Activated T-helper 17 cell treated with anti-CD3 and anti-CD28 coated beads, Interleukin-2, amount 50 U/mL, for 72 hours (primary cell): Measurements from ENCODE around the gene KIAA1671. TPM values are rescaled to one million over a fixed set of nuclear protein-coding genes. Genes with fewer than 3 reads are reported as not detected.

Experiments
- ATAC-seq: fragments of 150-1000 bp; cut with Tn5 transposase; replicated peaks from 2 replicates; pipeline ENCODE4 v1.10.0; 2021; ENCODE audit warnings: mild to moderate bottlenecking, moderate library complexity
- H3K27ac Mint-ChIP-seq: one replicate; pipeline ENCODE4 v1.8.0; 2022; ENCODE audit warnings: mixed read lengths
- H3K27me3 Mint-ChIP-seq: one replicate; pipeline ENCODE4 v1.8.0; 2022; ENCODE audit warnings: mixed read lengths
- H3K36me3 Mint-ChIP-seq: one replicate; pipeline ENCODE4 v1.8.0; 2022; ENCODE audit warnings: low read depth, mild to moderate bottlenecking, mixed read lengths
- H3K4me1 Mint-ChIP-seq: one replicate; pipeline ENCODE4 v1.8.0; 2022; ENCODE audit warnings: mixed read lengths
- H3K4me3 Mint-ChIP-seq: one replicate; pipeline ENCODE4 v1.8.0; 2022; ENCODE audit warnings: mild to moderate bottlenecking, mixed read lengths
- H3K9me3 Mint-ChIP-seq: one replicate; pipeline ENCODE4 v1.8.0; 2022; ENCODE audit warnings: mixed read lengths
- total RNA-seq, 2 donors: library from RNA; stranded (reverse); gene quantifications; one replicate each; pipeline ENCODE4 v1.2.3, GENCODE V29; 2022

The KIAA1671 gene
- total RNA-seq, 2 donors from 2014 or later = 5.9 to 6.0 TPM

GRCh38 chr22:25131198-25131887 is 178.8 kb downstream of the KIAA1671 start:
- Mint-ChIP-seq H3K27me3 (no peaks in the 10 kb centered on the region), H3K9me3 (no peaks in the 10 kb centered on the region), H3K36me3 (no peaks in the 10 kb centered on the region), H3K4me3 (no peak overlapping the region), H3K4me1 (no peaks in the 10 kb centered on the region), H3K27ac (no peak overlapping the region)
- no peak for ATAC-seq

GRCh38 chr22:25134028-25134427 is 181.5 kb downstream of the KIAA1671 start:
- Mint-ChIP-seq H3K4me1 (no peaks in the 10 kb centered on the region), H3K27me3 (no peaks in the 10 kb centered on the region), H3K27ac (no peak overlapping the region), H3K4me3 (no peak overlapping the region), H3K9me3 (no peaks in the 10 kb centered on the region), H3K36me3 (no peaks in the 10 kb centered on the region)
- ATAC-seq = no peak

GRCh38 chr22:25134451-25134850 is 181.9 kb downstream of the KIAA1671 start:
- H3K27me3 Mint-ChIP-seq = no peaks in the 10 kb centered on the region
- no peak for ATAC-seq
- H3K9me3 Mint-ChIP-seq = no peaks in the 10 kb centered on the region
- H3K4me1 Mint-ChIP-seq = no peaks in the 10 kb centered on the region
- H3K36me3 Mint-ChIP-seq = no peaks in the 10 kb centered on the region
- no peak overlapping the region for H3K4me3 Mint-ChIP-seq
- no peak overlapping the region for H3K27ac Mint-ChIP-seq

- Mint-ChIP-seq H3K4me3 (no peak overlapping the region), H3K27me3 (no peaks in the 10 kb centered on the region), H3K4me1 (no peaks in the 10 kb centered on the region), H3K9me3 (no peaks in the 10 kb centered on the region), H3K36me3 (no peaks in the 10 kb centered on the region), H3K27ac (no peak overlapping the region)
- no peak for ATAC-seq
These were observed 184.5 kb downstream of the KIAA1671 start for GRCh38 chr22:25136953-25137576.

GRCh38 chr22:25137577-25138525 is 185.3 kb downstream of the KIAA1671 start:
- Mint-ChIP-seq H3K4me3 (no peak overlapping the region), H3K27me3 (no peaks in the 10 kb centered on the region), H3K27ac (no peak overlapping the region), H3K4me1 (no peaks in the 10 kb centered on the region), H3K36me3 (no peaks in the 10 kb centered on the region), H3K9me3 (no peaks in the 10 kb centered on the region)
- no peak for ATAC-seq

- Mint-ChIP-seq H3K36me3 (no peaks in the 10 kb centered on the region), H3K27me3 (no peaks in the 10 kb centered on the region), H3K4me3 (no peak overlapping the region), H3K4me1 (no peaks in the 10 kb centered on the region), H3K27ac (no peak overlapping the region), H3K9me3 (no peaks in the 10 kb centered on the region)
- ATAC-seq = no peak
These were observed 186.5 kb downstream of the KIAA1671 start for GRCh38 chr22:25139062-25139461.

GRCh38 chr22:25142102-25142501 is 189.6 kb downstream of the KIAA1671 start:
- H3K4me3 Mint-ChIP-seq = no peak overlapping the region
- no peaks in the 10 kb centered on the region for H3K4me1 Mint-ChIP-seq
- no peak for ATAC-seq
- no peaks in the 10 kb centered on the region for H3K27me3 Mint-ChIP-seq
- H3K9me3 Mint-ChIP-seq = no peaks in the 10 kb centered on the region
- no peak overlapping the region for H3K27ac Mint-ChIP-seq
- no peaks in the 10 kb centered on the region for H3K36me3 Mint-ChIP-seq

GRCh38 chr22:25143156-25144076 is 190.9 kb downstream of the KIAA1671 start:
- no peaks in the 10 kb centered on the region for H3K4me1 Mint-ChIP-seq
- no peak overlapping the region for H3K27ac Mint-ChIP-seq
- ATAC-seq = no peak
- no peak overlapping the region for H3K4me3 Mint-ChIP-seq
- no peaks in the 10 kb centered on the region for H3K9me3 Mint-ChIP-seq
- no peaks in the 10 kb centered on the region for H3K36me3 Mint-ChIP-seq
- no peaks in the 10 kb centered on the region for H3K27me3 Mint-ChIP-seq

- Mint-ChIP-seq H3K9me3 (no peaks in the 10 kb centered on the region), H3K27me3 (no peaks in the 10 kb centered on the region), H3K4me3 (no peak overlapping the region), H3K27ac (no peak overlapping the region), H3K4me1 (no peaks in the 10 kb centered on the region), H3K36me3 (no peaks in the 10 kb centered on the region)
- no peak for ATAC-seq
These were observed 192.0 kb downstream of the KIAA1671 start for GRCh38 chr22:25144522-25144921.

GRCh38 chr22:25146307-25146706 is 193.8 kb downstream of the KIAA1671 start:
- Mint-ChIP-seq H3K27ac (no peak overlapping the region), H3K4me1 (no peaks in the 10 kb centered on the region), H3K9me3 (no peaks in the 10 kb centered on the region), H3K36me3 (no peaks in the 10 kb centered on the region), H3K4me3 (no peak overlapping the region), H3K27me3 (no peaks in the 10 kb centered on the region)
- no peak for ATAC-seq

- no peak for ATAC-seq
- H3K27me3 Mint-ChIP-seq = no peaks in the 10 kb centered on the region
- H3K36me3 Mint-ChIP-seq = no peaks in the 10 kb centered on the region
- H3K27ac Mint-ChIP-seq = no peak overlapping the region
- H3K4me3 Mint-ChIP-seq = no peak overlapping the region
- no peaks in the 10 kb centered on the region for H3K4me1 Mint-ChIP-seq
- no peaks in the 10 kb centered on the region for H3K9me3 Mint-ChIP-seq
These were observed 194.6 kb downstream of the KIAA1671 start for GRCh38 chr22:25146906-25147641.

GRCh38 chr22:25147642-25147928 is 195.1 kb downstream of the KIAA1671 start:
- no peak for ATAC-seq
- H3K9me3 Mint-ChIP-seq = no peaks in the 10 kb centered on the region
- no peaks in the 10 kb centered on the region for H3K27me3 Mint-ChIP-seq
- no peak overlapping the region for H3K27ac Mint-ChIP-seq
- no peaks in the 10 kb centered on the region for H3K4me1 Mint-ChIP-seq
- no peaks in the 10 kb centered on the region for H3K36me3 Mint-ChIP-seq
- H3K4me3 Mint-ChIP-seq = no peak overlapping the region

- Mint-ChIP-seq H3K4me1 (no peaks in the 10 kb centered on the region), H3K9me3 (no peaks in the 10 kb centered on the region), H3K4me3 (no peak overlapping the region), H3K27ac (no peak overlapping the region), H3K36me3 (no peaks in the 10 kb centered on the region), H3K27me3 (no peaks in the 10 kb centered on the region)
- ATAC-seq = no peak
These were observed 195.7 kb downstream of the KIAA1671 start for GRCh38 chr22:25148149-25148691.
